Cardiac septum (tissue), 1 donor: ENCODE results near the gene PTGFRN. TPM values are rescaled to one million over a fixed set of nuclear protein-coding genes. Genes with fewer than 3 reads are reported as not detected.

ENCODE experiments used
- DNase-seq: peaks from one replicate; pipeline ENCODE4 v3.0.0-alpha.2; 2020; ENCODE audit warnings: low spot score
- intact Hi-C: fragments of 100-400 bp; cut with DNase I; formaldehyde crosslinking; loops from one replicate; pipeline ENCODE4 v1.14.0; 2022
- total RNA-seq: library from RNA; stranded (reverse); fragmentation: NEBNext Ultra II Directional; extraction: Animal tissue kit (Norgen Biotek cat#: 25700); gene quantifications from one replicate; pipeline ENCODE4 v1.2.1, GENCODE V29; 2021
- donor health status: DM: no; HTN: no; CAD: no.

Gene PTGFRN
- total RNA-seq, 1 donor from 2014 or later, result 216 TPM

- intact Hi-C loops, result loop anchor here (10.0 kb wide), 1 partner anchor 338 kb away; the partner anchor contains the start of gene CD58
- no peak for DNase-seq
Measured at GRCh38 chr1:116912846-116913245, 3.1 kb downstream of the PTGFRN start.

- DNase-seq, result no peak
- intact Hi-C loops, result loop anchor here (2.0 to 10.0 kb wide), 2 partner anchors 71 to 339 kb away; partner anchors contain the start of gene CD58
Measured at GRCh38 chr1:116913941-116914340, 4.2 kb downstream of the PTGFRN start.

- no peak for DNase-seq
- intact Hi-C loops, result loop anchor here (2.0 to 10.0 kb wide), 2 partner anchors 70 to 340 kb away; partner anchors contain the start of gene CD58
Measured at GRCh38 chr1:116914667-116915066, 5.0 kb downstream of the PTGFRN start.

- no peak for DNase-seq
- intact Hi-C loops, result loop anchor here (2.0 to 10.0 kb wide), 2 partner anchors 70 to 340 kb away; partner anchors contain the start of gene CD58
Measured at GRCh38 chr1:116915086-116915661, 5.5 kb downstream of the PTGFRN start.

GRCh38 chr1:116916002-116916401 is 6.3 kb downstream of the PTGFRN start:
- intact Hi-C loops, result loop anchor here (10.0 kb wide), 1 partner anchor 341 kb away; the partner anchor contains the start of gene CD58
- DNase-seq, result no peak

- intact Hi-C loops, result loop anchor here (10.0 kb wide), 1 partner anchor 342 kb away; the partner anchor contains the start of gene CD58
- DNase-seq, result no peak
Measured at GRCh38 chr1:116916533-116917445, 7.1 kb downstream of the PTGFRN start.

GRCh38 chr1:116918714-116919357 is 9.1 kb downstream of the PTGFRN start:
- DNase-seq, result no peak
- intact Hi-C loops, result loop anchor here (10.0 kb wide), 1 partner anchor 344 kb away; the partner anchor contains the start of gene CD58

- no peak for DNase-seq
Measured at GRCh38 chr1:116919802-116920201, 10.1 kb downstream of the PTGFRN start.

GRCh38 chr1:116920211-116920610 is 10.5 kb downstream of the PTGFRN start:
- intact Hi-C loops, result no loop called here
- no peak for DNase-seq

More at GRCh38 chr1:116919802-116920201, 10.1 kb downstream of the PTGFRN start:
- intact Hi-C loops, result loop anchor here (10.0 kb wide), 1 partner anchor 345 kb away; the partner anchor contains the start of gene CD58

GRCh38 chr1:116921301-116921885 is 11.7 kb downstream of the PTGFRN start:
- intact Hi-C loops, result no loop called here
- DNase-seq, result no peak

- no peak for DNase-seq
- intact Hi-C loops, result no loop called here
Measured at GRCh38 chr1:116921937-116922336, 12.2 kb downstream of the PTGFRN start.

GRCh38 chr1:116923421-116923820 is 13.7 kb downstream of the PTGFRN start:
- DNase-seq, result no peak
- intact Hi-C loops, result no loop called here

GRCh38 chr1:116927049-116927798 is 17.5 kb downstream of the PTGFRN start:
- intact Hi-C loops, result no loop called here
- DNase-seq, result no peak

- intact Hi-C loops, result no loop called here
- no peak for DNase-seq
Measured at GRCh38 chr1:116929961-116930592, 20.4 kb downstream of the PTGFRN start.

- no peak for DNase-seq
- intact Hi-C loops, result no loop called here
Measured at GRCh38 chr1:116931016-116931918, 21.6 kb downstream of the PTGFRN start.

GRCh38 chr1:116933606-116934515 is 24.1 kb downstream of the PTGFRN start:
- intact Hi-C loops, result no loop called here
- no peak for DNase-seq
